ENCODE measurements around the gene INPPL1.
"Not testable (repeated sequence)": the region's sequence is repeated elsewhere in the genome, so short reads cannot be mapped to it uniquely, and the experiment has no call there.

INPPL1 gene

GRCh38 chr11:72247584-72247983 is 23.0 kb downstream of the INPPL1 start:
- DNase-seq, result no peak

GRCh38 chr11:72249961-72250360 is 25.4 kb downstream of the INPPL1 start:
- no peak for DNase-seq

- no peak for DNase-seq
These were observed 26.3 kb downstream of the INPPL1 start for GRCh38 chr11:72250661-72251464.

GRCh38 chr11:72251614-72252013 is 27.0 kb downstream of the INPPL1 start:
- DNase-seq, result no peak

GRCh38 chr11:72253392-72253791 is 28.8 kb downstream of the INPPL1 start:
- no peak for DNase-seq

- DNase-seq, result no peak
These were observed 29.9 kb downstream of the INPPL1 start for GRCh38 chr11:72254299-72254993.

GRCh38 chr11:72257570-72257969 is 33.0 kb downstream of the INPPL1 start:
- DNase-seq, result no peak

- no peak for DNase-seq
These were observed 34.9 kb downstream of the INPPL1 start for GRCh38 chr11:72259490-72259889.

- no peak for DNase-seq
These were observed 36.0 kb downstream of the INPPL1 start for GRCh38 chr11:72260574-72260973.

- DNase-seq, result no peak
These were observed 38.8 kb downstream of the INPPL1 start for GRCh38 chr11:72263361-72263760.

GRCh38 chr11:72265951-72266350 is 41.4 kb downstream of the INPPL1 start:
- no peak for DNase-seq

- DNase-seq, result not testable (repeated sequence)
These were observed 42.4 kb downstream of the INPPL1 start for GRCh38 chr11:72266960-72267359.

- no peak for DNase-seq
These were observed 43.5 kb downstream of the INPPL1 start for GRCh38 chr11:72267956-72268617.

- DNase-seq, result no peak
These were observed 47.4 kb downstream of the INPPL1 start for GRCh38 chr11:72271980-72272379.

- DNase-seq, result no peak
These were observed 49.9 kb downstream of the INPPL1 start for GRCh38 chr11:72274435-72274834.

GRCh38 chr11:72278905-72279304 is 54.3 kb downstream of the INPPL1 start:
- DNase-seq, result no peak

- DNase-seq, result no peak
These were observed 55.5 kb downstream of the INPPL1 start for GRCh38 chr11:72280037-72280436.

GRCh38 chr11:72280726-72281315 is 56.3 kb downstream of the INPPL1 start:
- no peak for DNase-seq

- no peak for DNase-seq
These were observed 59.4 kb downstream of the INPPL1 start for GRCh38 chr11:72283947-72284346.

GRCh38 chr11:72287293-72287692 is 62.7 kb downstream of the INPPL1 start:
- no peak for DNase-seq
